Mesothelial cell of epicardium (in vitro differentiated cells): ENCODE measurements around the gene NBDY. TPM values are rescaled to one million over a fixed set of nuclear protein-coding genes. Genes with fewer than 3 reads are reported as not detected.
"Not testable (repeated sequence)": the region's sequence is repeated elsewhere in the genome, so short reads cannot be mapped to it uniquely, and the experiment has no call there.

Source experiments
- DNase-seq, 2 experiments: peaks; one replicate each; pipeline ENCODE4 v3.0.0; 2021; ENCODE audit warnings: low spot score in 2 of 2; ENCODE audit not compliant: unreplicated experiment in 2 of 2
- H3K27ac Mint-ChIP-seq: 2 replicates; pipeline ENCODE4 v1.8.0; 2021; ENCODE audit warnings: mixed read lengths
- H3K27me3 Mint-ChIP-seq: 2 replicates; pipeline ENCODE4 v1.8.0; 2021; ENCODE audit warnings: low read depth, mixed read lengths
- H3K36me3 Mint-ChIP-seq: 2 replicates; pipeline ENCODE4 v1.8.0; 2021; ENCODE audit warnings: mixed read lengths
- H3K4me1 Mint-ChIP-seq: 2 replicates; pipeline ENCODE4 v1.8.0; 2021; ENCODE audit warnings: mixed read lengths
- H3K4me3 Mint-ChIP-seq: 2 replicates; pipeline ENCODE4 v1.8.0; 2021; ENCODE audit warnings: mild to moderate bottlenecking, moderate library complexity, mixed read lengths
- H3K9me3 Mint-ChIP-seq: 2 replicates; pipeline ENCODE4 v1.8.0; 2021; ENCODE audit warnings: mixed read lengths
- total RNA-seq: library from RNA; stranded (reverse); gene quantifications from 3 replicates; pipeline ENCODE4 v1.2.1, GENCODE V29; 2021
- TF ChIP-seq, protein P1 (sequence below): fragments of 200-600 bp; sonication (generic); IDR thresholded peaks from one replicate; pipeline ENCODE4 v1.5.0; 2021; ENCODE audit warnings: antibody characterized with exemption; ENCODE audit not compliant: unreplicated experiment

NBDY gene
- total RNA-seq, 1 donor from 2014 or later: 48.4 TPM

- Mint-ChIP-seq H3K9me3 (peaks cover 10% of the 10 kb centered on the region), H3K36me3 (peaks cover 9% of the 10 kb centered on the region), H3K4me3 (no peak overlapping the region), H3K27ac (no peak overlapping the region), H3K4me1 (peaks cover 4% of the 10 kb centered on the region), H3K27me3 (no peaks in the 10 kb centered on the region)
- TF ChIP-seq, protein P1, sequence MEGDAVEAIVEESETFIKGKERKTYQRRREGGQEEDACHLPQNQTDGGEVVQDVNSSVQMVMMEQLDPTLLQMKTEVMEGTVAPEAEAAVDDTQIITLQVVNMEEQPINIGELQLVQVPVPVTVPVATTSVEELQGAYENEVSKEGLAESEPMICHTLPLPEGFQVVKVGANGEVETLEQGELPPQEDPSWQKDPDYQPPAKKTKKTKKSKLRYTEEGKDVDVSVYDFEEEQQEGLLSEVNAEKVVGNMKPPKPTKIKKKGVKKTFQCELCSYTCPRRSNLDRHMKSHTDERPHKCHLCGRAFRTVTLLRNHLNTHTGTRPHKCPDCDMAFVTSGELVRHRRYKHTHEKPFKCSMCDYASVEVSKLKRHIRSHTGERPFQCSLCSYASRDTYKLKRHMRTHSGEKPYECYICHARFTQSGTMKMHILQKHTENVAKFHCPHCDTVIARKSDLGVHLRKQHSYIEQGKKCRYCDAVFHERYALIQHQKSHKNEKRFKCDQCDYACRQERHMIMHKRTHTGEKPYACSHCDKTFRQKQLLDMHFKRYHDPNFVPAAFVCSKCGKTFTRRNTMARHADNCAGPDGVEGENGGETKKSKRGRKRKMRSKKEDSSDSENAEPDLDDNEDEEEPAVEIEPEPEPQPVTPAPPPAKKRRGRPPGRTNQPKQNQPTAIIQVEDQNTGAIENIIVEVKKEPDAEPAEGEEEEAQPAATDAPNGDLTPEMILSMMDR: no peak
- DNase-seq: no peak
Measured at GRCh38 chrX:56802428-56802827, 73.4 kb downstream of the NBDY start.

GRCh38 chrX:56802921-56803849 lies 74.1 kb downstream of the NBDY start:
- Mint-ChIP-seq H3K27me3 (no peaks in the 10 kb centered on the region), H3K4me3 (peak overlapping the region; percentile 63), H3K4me1 (peaks cover 4% of the 10 kb centered on the region), H3K9me3 (peaks cover 17% of the 10 kb centered on the region), H3K27ac (peak overlapping the region; percentile 85), H3K36me3 (peaks cover 12% of the 10 kb centered on the region)
- TF ChIP-seq, protein P1: peak; percentile 17
- DNase-seq: peak in 1 of 2 experiments; percentile 59

DNA sequence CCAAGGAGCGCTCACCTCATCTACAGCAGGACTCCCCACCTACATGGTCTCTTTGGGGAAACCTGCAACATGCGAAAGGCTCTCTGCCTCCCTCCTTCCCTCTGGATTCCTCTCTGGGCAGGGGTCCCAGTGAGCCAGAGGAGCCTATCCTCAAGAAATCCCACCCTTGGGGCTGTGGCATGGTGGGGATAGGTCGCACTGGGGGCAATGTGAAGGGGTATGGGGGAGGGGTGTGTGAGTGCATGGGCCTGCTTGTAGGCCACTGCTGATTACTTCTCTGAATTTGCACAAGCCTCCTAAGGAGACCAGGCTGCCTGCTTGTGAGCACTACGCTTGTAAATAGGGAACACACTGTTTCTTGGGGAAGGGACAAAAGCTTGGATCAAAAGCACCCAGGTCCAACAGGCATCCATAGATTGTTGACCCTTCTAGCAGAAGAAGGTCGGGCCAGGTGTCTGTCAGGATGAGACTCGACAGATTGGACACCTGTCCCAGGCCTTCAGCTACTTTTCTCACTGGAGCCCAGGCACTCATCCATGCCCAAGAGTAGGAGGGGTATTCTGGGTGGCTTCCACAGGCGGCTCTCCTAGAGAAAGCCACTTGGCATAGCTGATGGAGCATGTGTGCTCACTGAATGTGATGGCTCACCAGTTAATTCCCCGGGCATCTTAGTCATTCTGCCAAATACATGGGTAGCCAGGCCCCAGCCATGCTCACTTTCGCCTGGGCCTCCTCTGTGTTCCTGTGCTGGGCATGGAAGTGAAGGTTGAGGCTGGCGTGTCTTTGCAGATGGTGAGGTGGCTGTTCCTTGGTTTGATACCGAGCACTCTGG lies 75.0 kb downstream of the NBDY start:
- peaks cover 17% of the 10 kb centered on the region for H3K36me3 Mint-ChIP-seq
- no peak for DNase-seq
- H3K27ac Mint-ChIP-seq: peak overlapping the region; percentile 85
- H3K9me3 Mint-ChIP-seq: peaks cover 24% of the 10 kb centered on the region
- H3K4me3 Mint-ChIP-seq: peak overlapping the region; percentile 63
- peaks cover 4% of the 10 kb centered on the region for H3K4me1 Mint-ChIP-seq
- no peaks in the 10 kb centered on the region for H3K27me3 Mint-ChIP-seq
- TF ChIP-seq, protein P1: no peak

- Mint-ChIP-seq H3K4me3 (no peak overlapping the region), H3K9me3 (peaks cover 30% of the 10 kb centered on the region), H3K27me3 (no peaks in the 10 kb centered on the region), H3K36me3 (peaks cover 17% of the 10 kb centered on the region), H3K27ac (no peak overlapping the region), H3K4me1 (peaks cover 2% of the 10 kb centered on the region)
- TF ChIP-seq, protein P1: no peak
- no peak for DNase-seq
Measured at GRCh38 chrX:56804867-56805266, 75.8 kb downstream of the NBDY start.

- no peak overlapping the region for H3K4me3 Mint-ChIP-seq
- peaks cover 34% of the 10 kb centered on the region for H3K9me3 Mint-ChIP-seq
- no peaks in the 10 kb centered on the region for H3K27me3 Mint-ChIP-seq
- no peak overlapping the region for H3K27ac Mint-ChIP-seq
- TF ChIP-seq, protein P1: no peak
- DNase-seq: no peak
- H3K36me3 Mint-ChIP-seq: peaks cover 22% of the 10 kb centered on the region
- H3K4me1 Mint-ChIP-seq: peaks cover 6% of the 10 kb centered on the region
Measured at GRCh38 chrX:56805399-56805798, 76.4 kb downstream of the NBDY start.

GRCh38 chrX:56806176-56806575 lies 77.1 kb downstream of the NBDY start:
- peaks cover 22% of the 10 kb centered on the region for H3K36me3 Mint-ChIP-seq
- not testable (repeated sequence) for H3K27me3 Mint-ChIP-seq

More at GRCh38 chrX:56806176-56806575, 77.1 kb downstream of the NBDY start:
- not testable (repeated sequence) for H3K4me3 Mint-ChIP-seq, H3K27ac Mint-ChIP-seq, H3K4me1 Mint-ChIP-seq, DNase-seq
- H3K9me3 Mint-ChIP-seq: peaks cover 35% of the 10 kb centered on the region
